Brain microvascular endothelial cell (primary cell): ENCODE results near the gene ZNF222.

ENCODE experiments used
- DNase-seq: peaks from one replicate; pipeline ENCODE4 v3.0.0-alpha.2; 2020
- H3K27ac ChIP-seq: fragments of 250-450 bp; sonication (Bioruptor Pico); 2 replicates; pipeline ENCODE4 v1.5.1; 2020; ENCODE audit warnings: mild to moderate bottlenecking, moderate library complexity
- H3K27me3 ChIP-seq: fragments of 250-450 bp; sonication (Bioruptor Pico); replicated peaks from 2 replicates; pipeline ENCODE4 v1.5.1; 2020; ENCODE audit warnings: mild to moderate bottlenecking
- H3K36me3 ChIP-seq: fragments of 250-450 bp; sonication (Bioruptor Pico); replicated peaks from 2 replicates; pipeline ENCODE4 v1.5.1; 2020; ENCODE audit warnings: mild to moderate bottlenecking
- H3K4me3 ChIP-seq: 2 replicates; pipeline ENCODE4 v1.5.1; 2011; ENCODE audit warnings: low read depth, mild to moderate bottlenecking, control low read depth, low read length, moderate library complexity
- in situ Hi-C: cut with HindIII; loops from 2 replicates; pipeline ENCODE4 v1.10.0; 2017; ENCODE audit warnings: low sequenced_read_pairs, low pct_ligation_motif_present
- TF ChIP-seq, protein P1 (sequence below): IDR thresholded peaks from 2 replicates; pipeline ENCODE4 v1.5.1; 2011; ENCODE audit warnings: low read depth, mild to moderate bottlenecking, moderate library complexity, low read length, control low read depth, inconsistent platforms; ENCODE audit errors: missing control alignments

Gene ZNF222

GRCh38 chr19:44025217-44025936, at the start of gene ZNF222:
Gene ZNF222, plus strand, starts transcription at chr19:44025379. Its CDS starts 58 bp downstream, at chr19:44025437.
- Histone ChIP-seq H3K27me3 (no peaks in the 10 kb centered on the region), H3K4me3 (peak within 1 kb of the TSS; percentile 92), H3K36me3 (peaks cover 26% of the 10 kb centered on the region), H3K27ac (peak within 1 kb of the TSS; percentile 30)
- TF ChIP-seq, protein P1, sequence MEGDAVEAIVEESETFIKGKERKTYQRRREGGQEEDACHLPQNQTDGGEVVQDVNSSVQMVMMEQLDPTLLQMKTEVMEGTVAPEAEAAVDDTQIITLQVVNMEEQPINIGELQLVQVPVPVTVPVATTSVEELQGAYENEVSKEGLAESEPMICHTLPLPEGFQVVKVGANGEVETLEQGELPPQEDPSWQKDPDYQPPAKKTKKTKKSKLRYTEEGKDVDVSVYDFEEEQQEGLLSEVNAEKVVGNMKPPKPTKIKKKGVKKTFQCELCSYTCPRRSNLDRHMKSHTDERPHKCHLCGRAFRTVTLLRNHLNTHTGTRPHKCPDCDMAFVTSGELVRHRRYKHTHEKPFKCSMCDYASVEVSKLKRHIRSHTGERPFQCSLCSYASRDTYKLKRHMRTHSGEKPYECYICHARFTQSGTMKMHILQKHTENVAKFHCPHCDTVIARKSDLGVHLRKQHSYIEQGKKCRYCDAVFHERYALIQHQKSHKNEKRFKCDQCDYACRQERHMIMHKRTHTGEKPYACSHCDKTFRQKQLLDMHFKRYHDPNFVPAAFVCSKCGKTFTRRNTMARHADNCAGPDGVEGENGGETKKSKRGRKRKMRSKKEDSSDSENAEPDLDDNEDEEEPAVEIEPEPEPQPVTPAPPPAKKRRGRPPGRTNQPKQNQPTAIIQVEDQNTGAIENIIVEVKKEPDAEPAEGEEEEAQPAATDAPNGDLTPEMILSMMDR = no peak
- in situ Hi-C loops = no loop called here
- DNase-seq = peak; percentile 92

DNA sequence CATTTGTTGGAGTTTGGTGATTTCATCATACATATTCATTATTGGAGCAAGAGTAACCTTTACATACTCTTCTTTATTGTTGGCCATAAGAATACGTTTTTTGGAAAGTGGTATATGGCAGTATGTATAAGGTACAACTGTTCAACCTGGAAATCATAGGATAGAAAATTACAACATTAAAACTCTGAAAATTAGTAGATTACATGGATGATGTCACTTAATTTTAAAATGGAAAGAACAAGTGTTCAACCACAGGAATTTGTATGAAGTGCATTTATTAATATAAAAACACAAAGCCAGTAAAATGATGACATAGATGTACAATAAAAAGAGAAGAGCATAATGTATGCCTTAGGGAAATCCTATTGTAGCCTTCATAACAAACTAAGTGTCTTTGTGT, 48.4 kb upstream of the ZNF222 start:
- in situ Hi-C loops = no loop called here
- Histone ChIP-seq H3K27me3 (no peaks in the 10 kb centered on the region), H3K4me3 (no peak overlapping the region), H3K36me3 (no peaks in the 10 kb centered on the region), H3K27ac (no peak overlapping the region)
- TF ChIP-seq, protein P1 = no peak
- no peak for DNase-seq

GRCh38 chr19:43983544-43983911, 41.7 kb upstream of the ZNF222 start:
- Histone ChIP-seq H3K27me3 (no peaks in the 10 kb centered on the region), H3K27ac (no peak overlapping the region), H3K4me3 (peak overlapping the region; percentile 67), H3K36me3 (no peaks in the 10 kb centered on the region)
- in situ Hi-C loops = no loop called here
- DNase-seq = no peak
- TF ChIP-seq, protein P1 = no peak

DNA sequence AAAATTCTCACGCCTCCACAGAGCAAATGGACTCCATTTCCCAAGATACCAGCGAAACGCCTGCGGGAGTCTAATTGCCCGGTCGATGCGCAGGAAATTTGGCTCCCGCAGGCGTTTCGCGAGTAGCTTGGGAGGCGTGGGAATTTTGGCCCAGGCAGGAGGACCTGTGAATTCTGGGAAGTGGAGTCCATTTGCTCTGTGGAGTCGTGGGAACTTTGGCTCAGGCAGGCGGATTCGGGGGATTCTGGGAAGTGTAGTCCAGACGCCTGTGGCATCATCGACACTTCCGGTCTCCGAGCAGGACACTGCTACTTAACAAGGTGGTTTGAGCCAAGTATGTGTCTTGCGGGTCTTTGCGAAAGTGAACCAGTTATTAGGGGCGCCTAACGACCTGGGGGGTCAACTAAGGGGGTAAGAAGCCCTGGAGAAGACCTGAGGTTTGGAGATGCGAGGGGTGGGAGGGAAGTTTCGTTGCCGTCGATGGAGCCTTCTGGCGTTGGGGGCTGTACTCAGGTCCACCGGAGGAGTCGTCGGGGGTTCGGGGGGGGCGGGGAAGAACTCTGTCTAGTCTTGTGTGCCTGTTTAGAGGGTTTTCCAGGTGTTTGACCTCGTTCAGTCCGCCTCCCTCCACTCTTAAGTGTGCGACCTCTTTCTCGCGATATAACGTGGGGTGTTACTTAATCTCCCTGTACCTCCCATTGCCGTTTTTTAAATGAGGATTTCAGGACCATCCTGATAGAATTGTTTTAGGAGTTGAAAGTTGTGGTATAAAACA, 41.1 kb upstream of the ZNF222 start, which contains the start of gene ZNF155:
Gene ZNF155, plus strand, starts transcription at position 277 of the 775 bp plus-strand sequence. CDS start 4,356 bp downstream, outside the sequence.
- Histone ChIP-seq H3K36me3 (no peaks in the 10 kb centered on the region), H3K27me3 (no peaks in the 10 kb centered on the region), H3K4me3 (peak within 1 kb of the TSS; percentile 67), H3K27ac (peak within 1 kb of the TSS; percentile 31)
- TF ChIP-seq, protein P1 = no peak
- in situ Hi-C loops = no loop called here
- peak; percentile 97 for DNase-seq

DNA sequence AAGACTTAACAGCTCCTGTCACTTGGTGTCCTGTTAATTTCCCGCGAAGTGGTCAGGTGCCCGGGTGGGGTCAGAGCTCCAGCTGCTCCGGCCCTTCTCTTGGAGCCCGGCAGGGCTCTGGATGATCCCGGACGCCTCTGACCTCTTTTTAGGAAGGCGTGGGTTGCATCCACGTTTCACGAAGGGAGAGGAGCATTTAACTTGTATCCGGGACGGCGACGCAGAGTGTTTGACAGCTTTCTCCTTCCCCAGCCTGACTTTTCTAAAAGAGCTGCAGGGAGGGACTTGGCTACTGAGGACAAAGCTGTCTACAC, 40.5 kb upstream of the ZNF222 start:
- in situ Hi-C loops = no loop called here
- peak overlapping the region; percentile 67 for H3K4me3 ChIP-seq
- H3K27me3 ChIP-seq = no peaks in the 10 kb centered on the region
- DNase-seq = no peak
- TF ChIP-seq, protein P1 = no peak
- H3K36me3 ChIP-seq = no peaks in the 10 kb centered on the region
- H3K27ac ChIP-seq = no peak overlapping the region
